22Rv1 (cell line): ENCODE measurements around the gene ZC3H7B.

ENCODE experiments used
- ZFX ChIP-seq: fragments of 450-650 bp; IDR thresholded peaks from 2 replicates; pipeline ENCODE4 v1.6.1; 2017; ENCODE audit warnings: antibody characterized with exemption, borderline replicate concordance
- TF ChIP-seq, protein P1 (sequence below): fragments of 450-650 bp; IDR thresholded peaks from 2 replicates; pipeline ENCODE4 v1.5.1; 2017; ENCODE audit warnings: mild to moderate bottlenecking

DNA sequence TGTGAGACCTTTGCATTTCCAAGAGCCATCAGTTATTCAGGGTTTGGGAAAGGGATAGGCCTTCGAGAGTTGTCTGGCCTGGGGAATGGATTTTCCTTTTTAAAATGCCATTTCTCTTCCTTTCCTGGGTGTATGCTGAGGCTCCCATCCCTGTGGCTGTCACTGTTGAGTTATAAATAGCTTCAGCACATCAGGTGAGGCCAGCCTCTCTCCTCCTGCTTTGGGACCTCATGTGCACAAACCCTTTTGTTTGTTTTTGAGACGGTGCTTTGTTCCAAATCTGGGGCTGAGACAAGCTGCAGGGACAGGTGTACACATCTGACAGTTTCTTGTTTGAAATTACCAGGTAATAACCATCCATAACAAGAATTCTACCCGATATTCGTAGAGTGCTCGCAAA, 81.8 kb downstream of the ZC3H7B start:
- TF ChIP-seq, protein P1, sequence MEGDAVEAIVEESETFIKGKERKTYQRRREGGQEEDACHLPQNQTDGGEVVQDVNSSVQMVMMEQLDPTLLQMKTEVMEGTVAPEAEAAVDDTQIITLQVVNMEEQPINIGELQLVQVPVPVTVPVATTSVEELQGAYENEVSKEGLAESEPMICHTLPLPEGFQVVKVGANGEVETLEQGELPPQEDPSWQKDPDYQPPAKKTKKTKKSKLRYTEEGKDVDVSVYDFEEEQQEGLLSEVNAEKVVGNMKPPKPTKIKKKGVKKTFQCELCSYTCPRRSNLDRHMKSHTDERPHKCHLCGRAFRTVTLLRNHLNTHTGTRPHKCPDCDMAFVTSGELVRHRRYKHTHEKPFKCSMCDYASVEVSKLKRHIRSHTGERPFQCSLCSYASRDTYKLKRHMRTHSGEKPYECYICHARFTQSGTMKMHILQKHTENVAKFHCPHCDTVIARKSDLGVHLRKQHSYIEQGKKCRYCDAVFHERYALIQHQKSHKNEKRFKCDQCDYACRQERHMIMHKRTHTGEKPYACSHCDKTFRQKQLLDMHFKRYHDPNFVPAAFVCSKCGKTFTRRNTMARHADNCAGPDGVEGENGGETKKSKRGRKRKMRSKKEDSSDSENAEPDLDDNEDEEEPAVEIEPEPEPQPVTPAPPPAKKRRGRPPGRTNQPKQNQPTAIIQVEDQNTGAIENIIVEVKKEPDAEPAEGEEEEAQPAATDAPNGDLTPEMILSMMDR, result no peak
- TF ChIP-seq ZFX, result no peak
